ENCODE data around the gene MPPED2.

- TF ChIP-seq ATF2 (CRISPR knock-in tag; IDR thresholded peaks at IDR 0.05; ENCODE audit: borderline replicate concordance, low read depth): no peak
- TF ChIP-seq CTCF (IDR thresholded peaks at IDR 0.05): no peak
- TF ChIP-seq SP1 (CRISPR knock-in tag; conservative IDR thresholded peaks at IDR 0.05): no peak
- TF ChIP-seq ATF3 (CRISPR knock-in tag; conservative IDR thresholded peaks at IDR 0.05): no peak
- no peak for TF ChIP-seq ESRRA (CRISPR knock-in tag; IDR thresholded peaks at IDR 0.05; ENCODE audit: borderline replicate concordance)
- no peak for TF ChIP-seq NR3C1 (CRISPR knock-in tag; conservative IDR thresholded peaks at IDR 0.05; ENCODE audit: low read depth)
- no peak for TF ChIP-seq ZNF423 (CRISPR knock-in tag; IDR thresholded peaks at IDR 0.05)
- TF ChIP-seq ZNF138 (CRISPR knock-in tag; conservative IDR thresholded peaks at IDR 0.05): no peak
- no peak for TF ChIP-seq ZNF532 (CRISPR knock-in tag; IDR thresholded peaks at IDR 0.05; ENCODE audit: borderline replicate concordance)
- no peak for TF ChIP-seq HMGXB4 (CRISPR knock-in tag; IDR thresholded peaks at IDR 0.05)
- no peak for TF ChIP-seq RELA (CRISPR knock-in tag; IDR thresholded peaks at IDR 0.05; ENCODE audit: borderline replicate concordance)
- no peak for TF ChIP-seq GABPB1 (CRISPR knock-in tag; IDR thresholded peaks at IDR 0.05)
- TF ChIP-seq NR2C2 (CRISPR knock-in tag; IDR thresholded peaks at IDR 0.05): no peak
- TF ChIP-seq ZNF416 (CRISPR knock-in tag; IDR thresholded peaks at IDR 0.05): no peak
Observed at GRCh38 chr11:30368394-30368793, 217.8 kb downstream of the MPPED2 start.
